H1 (cell line): Measurements from ENCODE around the gene ASZ1. TPM values are rescaled to one million over a fixed set of nuclear protein-coding genes. Genes with fewer than 3 reads are reported as not detected.

Experiments
- CTCF ChIA-PET: fragments of 300-600 bp; sonication (Branson Sonifier 250); formaldehyde crosslinking; loops from one replicate; lab custom pipeline; 2021; ENCODE audit not compliant: partially characterized antibody; lab: Charles Lee
- POLR2A ChIA-PET: fragments of 300-600 bp; sonication (Branson Sonifier 250); formaldehyde crosslinking; loops from one replicate; lab custom pipeline; 2021; ENCODE audit warnings: inconsistent platforms; ENCODE audit not compliant: partially characterized antibody; lab: Charles Lee
- DNase-seq, 2 experiments: peaks; one replicate each; pipeline versions ENCODE4 v3.0.0 to v3.0.0-alpha.2; 2010 to 2022; ENCODE audit warnings: low spot score in 2 of 2, low read depth in 1 of 2, mixed read lengths in 1 of 2
- FAIRE-seq: peaks from 2 replicates; lab custom pipeline; 2011; peaks lifted over from hg19 to GRCh38; lab: Jason Lieb, UNC
- H2AFZ ChIP-seq: 2 replicates; pipeline ENCODE4 v1.8.1; 2012; ENCODE audit warnings: low read length, inconsistent platforms
- H2AK5ac ChIP-seq: 2 replicates; pipeline ENCODE4 v1.6.1; 2013; ENCODE audit warnings: low read depth, low read length
- H2BK120ac ChIP-seq: replicated peaks from 2 replicates; pipeline ENCODE3; 2013; ENCODE audit warnings: low read depth, low read length, inconsistent platforms
- H2BK12ac ChIP-seq: 2 replicates; pipeline ENCODE4 v1.6.1; 2013; ENCODE audit warnings: low read depth, low read length
- H2BK15ac ChIP-seq: 2 replicates; pipeline ENCODE4 v1.6.1; 2013; ENCODE audit warnings: low read length
- H2BK20ac ChIP-seq: 2 replicates; pipeline ENCODE4 v1.6.1; 2013; ENCODE audit warnings: low read length
- H2BK5ac ChIP-seq: 2 replicates; pipeline ENCODE4 v1.6.1; 2013; ENCODE audit warnings: low read depth, low read length
- H3K14ac ChIP-seq: 2 replicates; pipeline ENCODE4 v1.6.1; 2013; ENCODE audit warnings: inconsistent platforms; ENCODE audit not compliant: insufficient read length
- H3K18ac ChIP-seq: 2 replicates; pipeline ENCODE4 v1.6.1; 2013; ENCODE audit warnings: low read length; ENCODE audit errors: extremely low read depth
- H3K23ac ChIP-seq: 2 replicates; pipeline ENCODE4 v1.6.1; 2013; ENCODE audit warnings: inconsistent platforms; ENCODE audit not compliant: insufficient read length
- H3K23me2 ChIP-seq: 2 replicates; pipeline ENCODE4 v1.6.1; 2013; ENCODE audit warnings: low read depth, low read length
- H3K27ac ChIP-seq: 2 replicates; pipeline ENCODE4 v1.6.1; 2011; ENCODE audit warnings: low read depth, low read length, inconsistent platforms
- H3K27me3 ChIP-seq, 4 experiments: replicated peaks in 1 of 4; 1 replicate in 1 of 4; 2 replicates in 3 of 4; pipeline versions ENCODE4 v1.6.1 to v1.8.1; 2011 to 2013; ENCODE audit warnings: low read length in 3 of 4, mild to moderate bottlenecking in 3 of 4, inconsistent platforms in 2 of 4, mixed read lengths in 2 of 4, moderate library complexity in 1 of 4; ENCODE audit not compliant: control insufficient read depth in 3 of 4, insufficient read depth in 3 of 4; ENCODE audit errors: extremely low read depth in 1 of 4
- H3K36me3 ChIP-seq, 4 experiments: 2 replicates each; pipeline versions ENCODE4 v1.6.1 to v1.8.1; 2011 to 2013; ENCODE audit warnings: mild to moderate bottlenecking in 4 of 4, low read length in 3 of 4, moderate library complexity in 2 of 4, control low read depth in 1 of 4, inconsistent platforms in 1 of 4; ENCODE audit not compliant: insufficient read depth in 4 of 4, control insufficient read depth in 2 of 4
- H3K4ac ChIP-seq: replicated peaks from 2 replicates; pipeline ENCODE3; 2013; ENCODE audit warnings: low read length, low read depth, mixed read lengths, inconsistent platforms; ENCODE audit not compliant: insufficient read length
- H3K4me1 ChIP-seq, 4 experiments: replicated peaks in 1 of 4; 1 replicate in 1 of 4; 2 replicates in 3 of 4; pipeline versions ENCODE4 v1.6.1 to v1.8.1; 2011 to 2013; ENCODE audit warnings: low read length in 3 of 4, inconsistent platforms in 2 of 4, mixed read lengths in 1 of 4; ENCODE audit not compliant: insufficient read depth in 4 of 4, control insufficient read depth in 3 of 4
- H3K4me2 ChIP-seq, 2 experiments: 2 replicates each; pipeline versions ENCODE4 v1.6.1 to v1.8.1; 2011 to 2013; ENCODE audit warnings: low read depth in 2 of 2, low read length in 2 of 2, control low read depth in 1 of 2, inconsistent platforms in 1 of 2, mild to moderate bottlenecking in 1 of 2; ENCODE audit not compliant: insufficient read depth in 1 of 2
- H3K4me3 ChIP-seq, 4 experiments: fragments of 200-600, 300-600 bp in 1 of 4; sonication (generic), shearing (Covaris generic), sonication (Bioruptor Twin) in 1 of 4; 2 replicates each; pipeline versions ENCODE4 v1.5.1 to v1.8.1; 2011 to 2016; ENCODE audit warnings: low read length in 4 of 4, low read depth in 3 of 4, control low read depth in 2 of 4, inconsistent platforms in 2 of 4, mild to moderate bottlenecking in 2 of 4, mixed read lengths in 1 of 4, moderate library complexity in 1 of 4; ENCODE audit not compliant: insufficient read depth in 2 of 4; ENCODE audit errors: extremely low read depth in 1 of 4
- H3K56ac ChIP-seq: replicated peaks from 2 replicates; pipeline ENCODE3; 2013; ENCODE audit warnings: low read depth, mild to moderate bottlenecking, mixed read lengths, low read length, inconsistent platforms; ENCODE audit not compliant: insufficient read length
- H3K79me1 ChIP-seq: 2 replicates; pipeline ENCODE4 v1.6.1; 2013; ENCODE audit warnings: low read depth, low read length, control low read depth
- H3K79me2 ChIP-seq, 2 experiments: 2 replicates each; pipeline versions ENCODE4 v1.6.1 to v1.8.1; 2012 to 2013; ENCODE audit warnings: low read length in 2 of 2, mild to moderate bottlenecking in 2 of 2, inconsistent platforms in 1 of 2; ENCODE audit not compliant: insufficient read depth in 2 of 2, control insufficient read depth in 1 of 2
- H3K9ac ChIP-seq, 4 experiments: replicated peaks in 1 of 4; 1 replicate in 1 of 4; 2 replicates in 3 of 4; pipeline versions ENCODE4 v1.6.1 to v1.8.1; 2011 to 2013; ENCODE audit warnings: low read depth in 3 of 4, low read length in 3 of 4, control low read depth in 2 of 4, mild to moderate bottlenecking in 2 of 4, moderate library complexity in 2 of 4, inconsistent platforms in 1 of 4; ENCODE audit errors: extremely low read depth in 1 of 4
- H3K9me3 ChIP-seq, 2 experiments: 2 replicates each; pipeline versions ENCODE4 v1.6.1 to v1.8.1; 2012 to 2013; ENCODE audit warnings: mild to moderate bottlenecking in 2 of 2, moderate library complexity in 2 of 2, control low read depth in 1 of 2, inconsistent platforms in 1 of 2, low read depth in 1 of 2, low read length in 1 of 2, mixed read lengths in 1 of 2; ENCODE audit not compliant: insufficient read depth in 2 of 2
- H4K20me1 ChIP-seq, 2 experiments: replicated peaks in 1 of 2; 2 replicates each; pipeline versions ENCODE3 to v1.8.1; 2011 to 2013; ENCODE audit warnings: inconsistent platforms in 2 of 2, low read length in 2 of 2, mild to moderate bottlenecking in 1 of 2; ENCODE audit not compliant: insufficient read depth in 2 of 2, control insufficient read depth in 1 of 2
- H4K5ac ChIP-seq: 2 replicates; pipeline ENCODE4 v1.6.1; 2013; ENCODE audit warnings: low read length, low read depth, mixed read lengths, inconsistent platforms; ENCODE audit not compliant: insufficient read length
- H4K8ac ChIP-seq: 2 replicates; pipeline ENCODE4 v1.8.0; 2013; ENCODE audit warnings: mild to moderate bottlenecking, moderate library complexity, low read length, inconsistent platforms; ENCODE audit not compliant: insufficient read depth; ENCODE audit errors: extremely low read depth
- H4K91ac ChIP-seq: replicated peaks from 2 replicates; pipeline ENCODE3; 2013; ENCODE audit warnings: low read length, mixed read lengths, inconsistent platforms; ENCODE audit not compliant: insufficient read length
- ATF2 ChIP-seq: IDR thresholded peaks from 2 replicates; pipeline ENCODE4 v1.6.1; 2012; ENCODE audit warnings: low read length, inconsistent platforms
- CBX8 ChIP-seq: fragments of 300-800, 300-1000 bp; sonication (generic); IDR thresholded peaks from 2 replicates; pipeline ENCODE4 v1.7.1; 2016; ENCODE audit warnings: low read depth, low read length, borderline replicate concordance
- E2F6 ChIP-seq: IDR thresholded peaks from 2 replicates; pipeline ENCODE4 v1.6.1; 2012; ENCODE audit warnings: inconsistent platforms
- HDAC2 ChIP-seq, 2 experiments: fragments of 300-600 bp in 1 of 2; sonication (generic) in 1 of 2; IDR thresholded peaks; 2 replicates each; pipeline ENCODE4 v1.6.1; 2011 to 2012; ENCODE audit warnings: low read depth in 2 of 2, low read length in 2 of 2, mild to moderate bottlenecking in 2 of 2, moderate library complexity in 2 of 2, borderline replicate concordance in 1 of 2, inconsistent platforms in 1 of 2
- POLR2AphosphoS5 ChIP-seq: IDR thresholded peaks from 2 replicates; pipeline ENCODE4 v1.6.1; 2011; ENCODE audit warnings: low read depth, low read length
- RBBP5 ChIP-seq: IDR thresholded peaks from 2 replicates; pipeline ENCODE4 v1.7.1; 2012; ENCODE audit warnings: low read depth, mild to moderate bottlenecking, inconsistent platforms, low read length, moderate library complexity, borderline replicate concordance
- RNF2 ChIP-seq: fragments of 200-900, 300-1000 bp; sonication (generic); IDR thresholded peaks from 2 replicates; pipeline ENCODE4 v1.7.1; 2016; ENCODE audit warnings: borderline replicate concordance, low read depth, mild to moderate bottlenecking, antibody characterized with exemption, low read length; ENCODE audit not compliant: poor library complexity, severe bottlenecking; ENCODE audit errors: missing control alignments
- SIX5 ChIP-seq: IDR thresholded peaks from 2 replicates; pipeline ENCODE4 v1.6.1; 2011; ENCODE audit warnings: mild to moderate bottlenecking, low read depth, low read length
- USF2 ChIP-seq: IDR thresholded peaks from 2 replicates; pipeline ENCODE4 v1.6.1; 2011; ENCODE audit warnings: low read length, improper control_type of control experiment
- WGBS, 2 experiments: shearing (Covaris generic) in 1 of 2; methylation state at CpG; one replicate each; pipeline versions ENCODE4 v1.1.6 to v1.1.7; 2013 to 2015; ENCODE audit warnings: low lambda C conversion rate in 2 of 2, mixed read lengths in 2 of 2, inconsistent platforms in 1 of 2, low coverage in 1 of 2, missing lambda C conversion rate in 1 of 2; ENCODE audit not compliant: insufficient replicate concordance in 2 of 2, insufficient coverage in 1 of 2, insufficient read length in 1 of 2; ENCODE audit errors: extremely low coverage in 1 of 2, missing lambda C conversion rate in 1 of 2; 5-methylcytosine and 5-hydroxymethylcytosine counted together
- polyA plus RNA-seq, 7 experiments: library from polyadenylated mRNA; depleted of rRNA in 3 of 7; stranded (reverse) in 5 of 7; unstranded in 2 of 7; fragments of >200 nt in 5 of 7; fragments of 200-250 nt in 2 of 7; gene quantifications; 1 replicate in 5 of 7; 2 replicates in 1 of 7; 4 replicates in 1 of 7; pipeline versions ENCODE4 v1.2.1 to v1.2.3, GENCODE V29; 2011 to 2013; ENCODE audit warnings: missing spikeins in 2 of 7, mixed read lengths in 2 of 7
- total RNA-seq: library from RNA; stranded (reverse); fragmentation: NEBNext Ultra II Directional; extraction: Animal tissue kit (Norgen Biotek cat#: 25700); gene quantifications from 2 replicates; pipeline ENCODE4 v1.2.1, GENCODE V29; 2021

Gene ASZ1
- total and polyA plus RNA-seq, 2 of the 8 experiments (the other 6 are each of a cell fraction or from before 2014, with no cell fraction given) = not detected

GRCh38 chr7:117444646-117445045 lies 17.4 kb upstream of the ASZ1 start:
- CTCF ChIA-PET = interaction anchor here (0.7 to 1.6 kb wide), 2 partner anchors 14 kb away, joined by 3 read pairs; no protein-coding TSS in a partner anchor
- WGBS, 2 experiments = 85% methylated on average over 1 of the region's 1 CpG; no CpG with 5 or more reads in 1 of the 2 experiments
- TF ChIP-seq ATF2 (no peak), USF2 (no peak), E2F6 (no peak), RBBP5 (no peak), SIX5 (no peak), RNF2 (no peak), HDAC2 (IDR thresholded peaks at IDR 0.05; ENCODE audit: borderline replicate concordance in 1 of 2, low read depth in 2 of 2, low read length in 2 of 2) (no peak), CBX8 (no peak), POLR2AphosphoS5 (no peak)

More at GRCh38 chr7:117444646-117445045, 17.4 kb upstream of the ASZ1 start:
- Histone ChIP-seq H2AK5ac (no peak overlapping the region), H3K56ac (no peak overlapping the region), H2BK120ac (no peak overlapping the region), H3K9ac (no peak overlapping the region), H4K5ac (no peak overlapping the region), H2AFZ (no peak overlapping the region), H4K8ac (no peak overlapping the region), H3K79me1 (no peaks in the 10 kb centered on the region), H2BK20ac (no peak overlapping the region), H2BK15ac (no peak overlapping the region), H3K9me3 (no peaks in the 10 kb centered on the region), H3K4me2 (no peak overlapping the region), H3K18ac (no peak overlapping the region), H3K4ac (no peak overlapping the region), H3K79me2 (no peaks in the 10 kb centered on the region), H4K20me1 (no peaks in the 10 kb centered on the region), H3K4me3 (no peak overlapping the region), H3K14ac (no peak overlapping the region), H3K36me3 (no peaks in the 10 kb centered on the region), H2BK12ac (no peak overlapping the region), H4K91ac (no peak overlapping the region), H3K27me3 (no peaks in the 10 kb centered on the region), H3K23me2 (no peaks in the 10 kb centered on the region), H2BK5ac (no peak overlapping the region), H3K27ac (no peak overlapping the region), H3K4me1 (no peaks in the 10 kb centered on the region), H3K23ac (no peak overlapping the region)
- POLR2A ChIA-PET = no interaction called here
- FAIRE-seq = no peak
- no peak for DNase-seq
